Measurements from ENCODE around the gene RNF144A.

DNA sequence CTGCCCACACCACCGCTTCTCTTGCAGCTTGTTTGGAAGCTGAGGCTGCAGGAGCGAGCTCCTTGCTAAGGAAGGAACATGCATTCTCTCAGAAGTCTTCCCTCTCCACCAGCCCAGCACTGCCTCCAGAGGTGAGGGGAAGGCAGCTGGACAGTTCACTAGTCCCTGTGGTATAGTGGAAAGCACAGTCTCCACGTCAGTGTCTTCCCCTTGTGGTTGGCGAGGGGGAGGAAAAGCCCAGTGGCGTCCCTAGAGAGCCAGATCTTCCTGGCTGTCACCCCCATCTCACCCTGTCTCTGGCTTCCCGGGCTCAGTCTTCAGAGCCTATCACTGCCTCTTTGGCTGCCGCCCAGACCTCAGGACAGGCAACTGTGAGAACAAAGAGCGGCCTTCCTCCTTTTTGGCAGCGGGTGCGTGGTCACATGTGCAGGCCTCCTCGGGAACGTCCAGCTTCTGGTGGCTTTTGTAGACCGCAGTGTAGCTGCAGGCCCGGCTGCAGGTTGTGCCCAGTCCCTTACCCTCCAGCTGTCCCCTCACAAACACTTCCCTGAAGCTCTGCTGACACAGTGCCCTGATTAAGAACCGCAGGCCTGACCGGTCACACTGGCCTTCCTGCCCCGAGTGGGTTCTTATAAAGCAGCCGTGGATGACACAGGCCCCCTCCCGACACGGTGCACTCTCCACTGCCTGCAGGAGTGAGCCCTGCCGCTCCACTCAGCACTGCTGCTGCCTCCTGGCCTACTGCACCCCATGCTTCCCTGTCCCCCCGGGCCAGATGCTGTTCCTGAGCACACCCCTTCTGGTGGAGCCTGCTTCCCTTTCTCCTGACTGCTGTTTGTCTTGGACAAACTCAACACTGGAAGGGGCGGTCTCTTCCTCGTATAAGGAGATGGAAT is 90.9 kb downstream of the RNF144A start:
- TF ChIP-seq, protein P1, sequence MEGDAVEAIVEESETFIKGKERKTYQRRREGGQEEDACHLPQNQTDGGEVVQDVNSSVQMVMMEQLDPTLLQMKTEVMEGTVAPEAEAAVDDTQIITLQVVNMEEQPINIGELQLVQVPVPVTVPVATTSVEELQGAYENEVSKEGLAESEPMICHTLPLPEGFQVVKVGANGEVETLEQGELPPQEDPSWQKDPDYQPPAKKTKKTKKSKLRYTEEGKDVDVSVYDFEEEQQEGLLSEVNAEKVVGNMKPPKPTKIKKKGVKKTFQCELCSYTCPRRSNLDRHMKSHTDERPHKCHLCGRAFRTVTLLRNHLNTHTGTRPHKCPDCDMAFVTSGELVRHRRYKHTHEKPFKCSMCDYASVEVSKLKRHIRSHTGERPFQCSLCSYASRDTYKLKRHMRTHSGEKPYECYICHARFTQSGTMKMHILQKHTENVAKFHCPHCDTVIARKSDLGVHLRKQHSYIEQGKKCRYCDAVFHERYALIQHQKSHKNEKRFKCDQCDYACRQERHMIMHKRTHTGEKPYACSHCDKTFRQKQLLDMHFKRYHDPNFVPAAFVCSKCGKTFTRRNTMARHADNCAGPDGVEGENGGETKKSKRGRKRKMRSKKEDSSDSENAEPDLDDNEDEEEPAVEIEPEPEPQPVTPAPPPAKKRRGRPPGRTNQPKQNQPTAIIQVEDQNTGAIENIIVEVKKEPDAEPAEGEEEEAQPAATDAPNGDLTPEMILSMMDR (IDR thresholded peaks at IDR 0.05; ENCODE audit: low read depth, low read length) = peak; percentile 63
- TF ChIP-seq POLR2A (IDR thresholded peaks at IDR 0.05; ENCODE audit: extremely low read depth, insufficient read length) = no peak

All from NB4 (cell line).